K562 (cell line): ENCODE data around the gene RUNX1. TPM values are rescaled to one million over a fixed set of nuclear protein-coding genes. Genes with fewer than 3 reads are reported as not detected.

ENCODE experiments used
- DEAF1 ChIP-seq: fragments of 450-650 bp; formaldehyde crosslinking; IDR thresholded peaks from 2 replicates; pipeline ENCODE4 v1.4.0; 2020; ENCODE audit warnings: mild to moderate bottlenecking, moderate library complexity
- FOS ChIP-seq: IDR thresholded peaks from 3 replicates; pipeline ENCODE4 v1.6.1; 2011; ENCODE audit not compliant: insufficient read length; ENCODE audit errors: extremely low read depth
- GTF2E2 ChIP-seq: fragments of 200-800 bp; sonication (Bioruptor generic); IDR thresholded peaks from 2 replicates; pipeline ENCODE4 v1.6.1; 2016; ENCODE audit warnings: missing genetic modification characterization, missing compliant biosample characterization
- KAT2B ChIP-seq: IDR thresholded peaks from one replicate; pipeline ENCODE4 v1.6.1; 2012; ENCODE audit warnings: low read depth, mild to moderate bottlenecking, control low read depth, inconsistent platforms, low read length, moderate library complexity
- NFIX ChIP-seq: fragments of 250-450 bp; sonication (Bioruptor Pico); IDR thresholded peaks from 2 replicates; pipeline ENCODE4 v1.4.0; 2020; ENCODE audit warnings: low read depth, mild to moderate bottlenecking, moderate library complexity
- SIN3B ChIP-seq: fragments of 450-650 bp; IDR thresholded peaks from 2 replicates; pipeline ENCODE4 v1.6.1; 2017; ENCODE audit warnings: low read depth, mild to moderate bottlenecking, moderate library complexity
- SPI1 ChIP-seq: IDR thresholded peaks from 2 replicates; pipeline ENCODE4 v1.6.1; 2011; ENCODE audit warnings: low read depth, low read length, control low read depth, borderline replicate concordance
- TCFL5 ChIP-seq: fragments of 250-450 bp; sonication (Bioruptor Pico); conservative IDR thresholded peaks from 2 replicates; pipeline ENCODE4 v1.6.1; 2021; ENCODE audit warnings: mild to moderate bottlenecking, moderate library complexity, matching md5 sums
- ZBTB17 ChIP-seq: fragments of 450-650 bp; formaldehyde crosslinking; IDR thresholded peaks from 2 replicates; pipeline ENCODE4 v1.4.0; 2020; ENCODE audit warnings: mild to moderate bottlenecking
- ZNF696 ChIP-seq: fragments of 250-450 bp; sonication (Bioruptor Pico); conservative IDR thresholded peaks from 2 replicates; pipeline ENCODE4 v1.4.0; 2020; ENCODE audit warnings: mild to moderate bottlenecking, moderate library complexity
- polyA plus RNA-seq, 8 experiments: library from polyadenylated mRNA; depleted of rRNA in 4 of 8; stranded (reverse) in 5 of 8; unstranded in 3 of 8; fragments of >200 nt; fragmentation: Nextera tagmentation in 2 of 8; fragmentation: Illumina TruSeq in 1 of 8; extraction: Ambion mirVana in 2 of 8; extraction: Trizol in 1 of 8; gene quantifications; 2 replicates each; pipeline versions ENCODE4 v1.2.1 to v1.2.3, GENCODE V29; 2011 to 2014; ENCODE audit warnings: inconsistent platforms in 1 of 8, missing spikeins in 1 of 8
- total RNA-seq, 7 experiments: library from RNA; depleted of rRNA in 6 of 7; stranded (reverse); fragments of >200 nt in 6 of 7; fragmentation: Illumina TruSeq in 2 of 7; extraction: Trizol in 2 of 7; gene quantifications; 2 replicates each; pipeline versions ENCODE4 v1.2.1 to v1.2.3, GENCODE V29; 2011 to 2021; ENCODE audit warnings: low replicate concordance in 1 of 7
- TF ChIP-seq, protein P1 (sequence below): fragments of 450-650 bp; IDR thresholded peaks from 2 replicates; pipeline ENCODE4 v1.6.1; 2016; ENCODE audit warnings: mild to moderate bottlenecking, moderate library complexity
- TF ChIP-seq, protein P2 (sequence below), 2 experiments: fragments of 450-650 bp in 1 of 2; IDR thresholded peaks; 2 replicates each; pipeline ENCODE4 v1.6.1; 2011 to 2017; ENCODE audit warnings: low read depth in 2 of 2, antibody characterized with exemption in 1 of 2, borderline replicate concordance in 1 of 2, low read length in 1 of 2, mild to moderate bottlenecking in 1 of 2, mixed read lengths in 1 of 2; ENCODE audit not compliant: control insufficient read depth in 1 of 2

Gene RUNX1
- total and polyA plus RNA-seq, 9 of the 15 experiments (the other 6 are each of a cell fraction or from before 2014, with no cell fraction given), result 2.2 to 68.6 (median 17.8) TPM

DNA sequence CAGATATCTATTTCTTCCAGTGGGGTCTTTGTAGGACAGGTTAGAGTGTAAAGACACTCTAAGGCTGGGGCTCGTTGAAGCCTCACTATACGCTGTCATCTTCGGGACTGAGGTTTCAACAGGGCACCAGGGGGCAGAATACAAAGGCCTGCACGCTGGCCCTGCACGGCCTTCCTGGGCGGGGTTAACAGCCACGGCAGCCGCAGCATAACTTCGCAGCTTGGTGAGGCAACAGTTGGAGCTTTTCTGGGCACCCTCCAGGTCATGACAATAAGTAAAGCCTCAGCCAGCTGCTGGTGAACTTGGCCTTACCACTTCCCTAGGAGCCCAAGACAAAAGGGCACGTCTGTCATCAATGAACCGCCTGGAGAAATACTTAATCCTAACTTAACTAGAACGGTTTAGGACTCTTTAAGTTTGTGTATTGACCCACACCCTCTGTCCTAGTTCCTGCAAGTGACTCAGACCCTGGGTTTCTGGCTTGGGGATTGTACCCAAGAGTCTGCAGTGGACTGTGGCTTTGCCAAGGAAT lies 2.3 kb upstream of the RUNX1 start (continued):
- TF ChIP-seq, protein P1, sequence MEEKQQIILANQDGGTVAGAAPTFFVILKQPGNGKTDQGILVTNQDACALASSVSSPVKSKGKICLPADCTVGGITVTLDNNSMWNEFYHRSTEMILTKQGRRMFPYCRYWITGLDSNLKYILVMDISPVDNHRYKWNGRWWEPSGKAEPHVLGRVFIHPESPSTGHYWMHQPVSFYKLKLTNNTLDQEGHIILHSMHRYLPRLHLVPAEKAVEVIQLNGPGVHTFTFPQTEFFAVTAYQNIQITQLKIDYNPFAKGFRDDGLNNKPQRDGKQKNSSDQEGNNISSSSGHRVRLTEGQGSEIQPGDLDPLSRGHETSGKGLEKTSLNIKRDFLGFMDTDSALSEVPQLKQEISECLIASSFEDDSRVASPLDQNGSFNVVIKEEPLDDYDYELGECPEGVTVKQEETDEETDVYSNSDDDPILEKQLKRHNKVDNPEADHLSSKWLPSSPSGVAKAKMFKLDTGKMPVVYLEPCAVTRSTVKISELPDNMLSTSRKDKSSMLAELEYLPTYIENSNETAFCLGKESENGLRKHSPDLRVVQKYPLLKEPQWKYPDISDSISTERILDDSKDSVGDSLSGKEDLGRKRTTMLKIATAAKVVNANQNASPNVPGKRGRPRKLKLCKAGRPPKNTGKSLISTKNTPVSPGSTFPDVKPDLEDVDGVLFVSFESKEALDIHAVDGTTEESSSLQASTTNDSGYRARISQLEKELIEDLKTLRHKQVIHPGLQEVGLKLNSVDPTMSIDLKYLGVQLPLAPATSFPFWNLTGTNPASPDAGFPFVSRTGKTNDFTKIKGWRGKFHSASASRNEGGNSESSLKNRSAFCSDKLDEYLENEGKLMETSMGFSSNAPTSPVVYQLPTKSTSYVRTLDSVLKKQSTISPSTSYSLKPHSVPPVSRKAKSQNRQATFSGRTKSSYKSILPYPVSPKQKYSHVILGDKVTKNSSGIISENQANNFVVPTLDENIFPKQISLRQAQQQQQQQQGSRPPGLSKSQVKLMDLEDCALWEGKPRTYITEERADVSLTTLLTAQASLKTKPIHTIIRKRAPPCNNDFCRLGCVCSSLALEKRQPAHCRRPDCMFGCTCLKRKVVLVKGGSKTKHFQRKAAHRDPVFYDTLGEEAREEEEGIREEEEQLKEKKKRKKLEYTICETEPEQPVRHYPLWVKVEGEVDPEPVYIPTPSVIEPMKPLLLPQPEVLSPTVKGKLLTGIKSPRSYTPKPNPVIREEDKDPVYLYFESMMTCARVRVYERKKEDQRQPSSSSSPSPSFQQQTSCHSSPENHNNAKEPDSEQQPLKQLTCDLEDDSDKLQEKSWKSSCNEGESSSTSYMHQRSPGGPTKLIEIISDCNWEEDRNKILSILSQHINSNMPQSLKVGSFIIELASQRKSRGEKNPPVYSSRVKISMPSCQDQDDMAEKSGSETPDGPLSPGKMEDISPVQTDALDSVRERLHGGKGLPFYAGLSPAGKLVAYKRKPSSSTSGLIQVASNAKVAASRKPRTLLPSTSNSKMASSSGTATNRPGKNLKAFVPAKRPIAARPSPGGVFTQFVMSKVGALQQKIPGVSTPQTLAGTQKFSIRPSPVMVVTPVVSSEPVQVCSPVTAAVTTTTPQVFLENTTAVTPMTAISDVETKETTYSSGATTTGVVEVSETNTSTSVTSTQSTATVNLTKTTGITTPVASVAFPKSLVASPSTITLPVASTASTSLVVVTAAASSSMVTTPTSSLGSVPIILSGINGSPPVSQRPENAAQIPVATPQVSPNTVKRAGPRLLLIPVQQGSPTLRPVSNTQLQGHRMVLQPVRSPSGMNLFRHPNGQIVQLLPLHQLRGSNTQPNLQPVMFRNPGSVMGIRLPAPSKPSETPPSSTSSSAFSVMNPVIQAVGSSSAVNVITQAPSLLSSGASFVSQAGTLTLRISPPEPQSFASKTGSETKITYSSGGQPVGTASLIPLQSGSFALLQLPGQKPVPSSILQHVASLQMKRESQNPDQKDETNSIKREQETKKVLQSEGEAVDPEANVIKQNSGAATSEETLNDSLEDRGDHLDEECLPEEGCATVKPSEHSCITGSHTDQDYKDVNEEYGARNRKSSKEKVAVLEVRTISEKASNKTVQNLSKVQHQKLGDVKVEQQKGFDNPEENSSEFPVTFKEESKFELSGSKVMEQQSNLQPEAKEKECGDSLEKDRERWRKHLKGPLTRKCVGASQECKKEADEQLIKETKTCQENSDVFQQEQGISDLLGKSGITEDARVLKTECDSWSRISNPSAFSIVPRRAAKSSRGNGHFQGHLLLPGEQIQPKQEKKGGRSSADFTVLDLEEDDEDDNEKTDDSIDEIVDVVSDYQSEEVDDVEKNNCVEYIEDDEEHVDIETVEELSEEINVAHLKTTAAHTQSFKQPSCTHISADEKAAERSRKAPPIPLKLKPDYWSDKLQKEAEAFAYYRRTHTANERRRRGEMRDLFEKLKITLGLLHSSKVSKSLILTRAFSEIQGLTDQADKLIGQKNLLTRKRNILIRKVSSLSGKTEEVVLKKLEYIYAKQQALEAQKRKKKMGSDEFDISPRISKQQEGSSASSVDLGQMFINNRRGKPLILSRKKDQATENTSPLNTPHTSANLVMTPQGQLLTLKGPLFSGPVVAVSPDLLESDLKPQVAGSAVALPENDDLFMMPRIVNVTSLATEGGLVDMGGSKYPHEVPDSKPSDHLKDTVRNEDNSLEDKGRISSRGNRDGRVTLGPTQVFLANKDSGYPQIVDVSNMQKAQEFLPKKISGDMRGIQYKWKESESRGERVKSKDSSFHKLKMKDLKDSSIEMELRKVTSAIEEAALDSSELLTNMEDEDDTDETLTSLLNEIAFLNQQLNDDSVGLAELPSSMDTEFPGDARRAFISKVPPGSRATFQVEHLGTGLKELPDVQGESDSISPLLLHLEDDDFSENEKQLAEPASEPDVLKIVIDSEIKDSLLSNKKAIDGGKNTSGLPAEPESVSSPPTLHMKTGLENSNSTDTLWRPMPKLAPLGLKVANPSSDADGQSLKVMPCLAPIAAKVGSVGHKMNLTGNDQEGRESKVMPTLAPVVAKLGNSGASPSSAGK, result peak; percentile 89
- no peak for TF ChIP-seq KAT2B
- TF ChIP-seq, protein P2, sequence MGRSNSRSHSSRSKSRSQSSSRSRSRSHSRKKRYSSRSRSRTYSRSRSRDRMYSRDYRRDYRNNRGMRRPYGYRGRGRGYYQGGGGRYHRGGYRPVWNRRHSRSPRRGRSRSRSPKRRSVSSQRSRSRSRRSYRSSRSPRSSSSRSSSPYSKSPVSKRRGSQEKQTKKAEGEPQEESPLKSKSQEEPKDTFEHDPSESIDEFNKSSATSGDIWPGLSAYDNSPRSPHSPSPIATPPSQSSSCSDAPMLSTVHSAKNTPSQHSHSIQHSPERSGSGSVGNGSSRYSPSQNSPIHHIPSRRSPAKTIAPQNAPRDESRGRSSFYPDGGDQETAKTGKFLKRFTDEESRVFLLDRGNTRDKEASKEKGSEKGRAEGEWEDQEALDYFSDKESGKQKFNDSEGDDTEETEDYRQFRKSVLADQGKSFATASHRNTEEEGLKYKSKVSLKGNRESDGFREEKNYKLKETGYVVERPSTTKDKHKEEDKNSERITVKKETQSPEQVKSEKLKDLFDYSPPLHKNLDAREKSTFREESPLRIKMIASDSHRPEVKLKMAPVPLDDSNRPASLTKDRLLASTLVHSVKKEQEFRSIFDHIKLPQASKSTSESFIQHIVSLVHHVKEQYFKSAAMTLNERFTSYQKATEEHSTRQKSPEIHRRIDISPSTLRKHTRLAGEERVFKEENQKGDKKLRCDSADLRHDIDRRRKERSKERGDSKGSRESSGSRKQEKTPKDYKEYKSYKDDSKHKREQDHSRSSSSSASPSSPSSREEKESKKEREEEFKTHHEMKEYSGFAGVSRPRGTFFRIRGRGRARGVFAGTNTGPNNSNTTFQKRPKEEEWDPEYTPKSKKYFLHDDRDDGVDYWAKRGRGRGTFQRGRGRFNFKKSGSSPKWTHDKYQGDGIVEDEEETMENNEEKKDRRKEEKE (IDR thresholded peaks at IDR 0.05; ENCODE audit: borderline replicate concordance in 1 of 2, control insufficient read depth in 1 of 2, low read depth in 2 of 2, low read length in 1 of 2), result no peak
- TF ChIP-seq SIN3B, result no peak
- TF ChIP-seq ZBTB17 (CRISPR knock-in tag), result peak; percentile 69; the same call in 1 of the 2 replicates
- TF ChIP-seq GTF2E2 (tag), result no peak
- no peak for TF ChIP-seq ZNF696 (CRISPR knock-in tag)
- no peak for TF ChIP-seq SPI1
- 0 out of 2 replicates have a peak, but pooled peaks have one; percentile 8 for TF ChIP-seq TCFL5 (CRISPR knock-in tag)
- no peak for TF ChIP-seq FOS
- TF ChIP-seq DEAF1 (CRISPR knock-in tag), result peak; percentile 95
- TF ChIP-seq NFIX (CRISPR knock-in tag), result no peak
